ENCODE results near the gene NR2E3.
"Not testable (repeated sequence)": the region's sequence is repeated elsewhere in the genome, so short reads cannot be mapped to it uniquely, and the experiment has no call there.

NR2E3 gene

DNA sequence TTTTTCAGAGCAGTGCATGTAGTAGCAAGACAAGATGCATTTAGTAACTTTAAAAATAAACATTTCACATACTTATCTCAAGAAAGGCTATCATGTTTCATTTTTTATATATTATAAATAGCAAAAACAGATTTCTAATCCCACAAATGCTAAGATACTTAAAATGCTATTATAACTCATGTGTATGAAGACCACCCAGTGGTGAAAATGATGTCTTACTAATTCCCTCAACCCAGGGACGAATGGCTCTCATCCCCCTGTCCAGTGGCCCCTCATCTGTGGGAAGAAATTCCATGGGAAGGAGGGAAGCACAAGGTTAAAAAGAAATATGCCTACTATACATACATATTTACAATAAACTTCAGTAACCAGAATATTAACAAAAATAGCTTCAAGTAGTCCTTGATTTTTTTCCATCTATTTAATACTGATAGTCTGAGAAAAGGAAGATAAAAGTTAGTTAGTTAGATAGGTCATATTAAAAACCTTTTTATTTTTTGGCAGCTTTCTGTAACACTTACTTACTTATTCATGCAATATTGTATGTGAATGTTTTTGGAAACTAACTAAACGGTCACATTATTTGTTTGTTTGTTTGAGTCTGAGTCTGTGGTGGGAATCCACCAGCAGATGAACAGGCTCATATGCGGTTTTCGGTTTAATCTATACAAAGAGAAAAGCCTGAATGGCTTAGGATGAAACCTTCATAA lies 14.8 kb downstream of the NR2E3 start:
- H3K36me3 ChIP-seq (ENCODE audit: control insufficient read depth, insufficient read depth, low read length): peaks cover 6% of the 10 kb centered on the region

GRCh38 chr15:71826196-71826595 lies 15.8 kb downstream of the NR2E3 start:
- no peak overlapping the region for H3K9ac ChIP-seq (ENCODE audit: low read length)
- peaks cover 8% of the 10 kb centered on the region for H3K9me3 ChIP-seq (ENCODE audit: control insufficient read depth, low read length)
- no peaks in the 10 kb centered on the region for H3K4me1 ChIP-seq (ENCODE audit: control insufficient read depth, insufficient read depth, low read length)
- H3K36me3 ChIP-seq (ENCODE audit: control insufficient read depth, insufficient read depth, low read length): peaks cover 6% of the 10 kb centered on the region
- H3K4me3 ChIP-seq (ENCODE audit: low read length): no peak overlapping the region
- no peaks in the 10 kb centered on the region for H3K27me3 ChIP-seq (ENCODE audit: control insufficient read depth, insufficient read depth, low read length)

More for the DNA sequence above, 14.8 kb downstream of the NR2E3 start:
- Histone ChIP-seq H3K9me3 (ENCODE audit: control insufficient read depth, low read length) (peaks cover 8% of the 10 kb centered on the region), H3K27me3 (ENCODE audit: control insufficient read depth, insufficient read depth, low read length) (no peaks in the 10 kb centered on the region), H3K4me3 (ENCODE audit: low read length) (no peak overlapping the region), H3K4me1 (ENCODE audit: control insufficient read depth, insufficient read depth, low read length) (no peaks in the 10 kb centered on the region), H3K9ac (ENCODE audit: low read length) (no peak overlapping the region)

DNA sequence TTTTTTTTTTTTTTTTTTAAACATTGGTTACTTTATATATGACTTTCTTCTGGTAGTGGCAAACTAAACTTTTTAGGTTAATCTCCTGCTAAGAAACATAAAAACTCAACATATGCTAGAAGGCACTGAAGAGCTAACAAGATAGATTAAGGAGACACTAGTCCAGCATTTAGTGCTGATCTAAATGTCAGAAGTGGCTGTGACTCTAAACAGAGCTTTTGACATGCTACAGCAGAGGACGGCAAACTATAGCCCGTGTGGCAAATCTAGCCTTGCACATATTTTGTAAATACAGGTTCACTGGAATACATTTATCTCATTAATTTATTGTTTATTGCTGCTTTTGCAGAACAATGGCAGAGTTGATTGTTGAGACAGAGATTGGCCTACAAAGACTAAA lies 20.6 kb downstream of the NR2E3 start:
- no peak overlapping the region for H3K9ac ChIP-seq (ENCODE audit: low read length)
- peaks cover 9% of the 10 kb centered on the region for H3K36me3 ChIP-seq (ENCODE audit: control insufficient read depth, insufficient read depth, low read length)

DNA sequence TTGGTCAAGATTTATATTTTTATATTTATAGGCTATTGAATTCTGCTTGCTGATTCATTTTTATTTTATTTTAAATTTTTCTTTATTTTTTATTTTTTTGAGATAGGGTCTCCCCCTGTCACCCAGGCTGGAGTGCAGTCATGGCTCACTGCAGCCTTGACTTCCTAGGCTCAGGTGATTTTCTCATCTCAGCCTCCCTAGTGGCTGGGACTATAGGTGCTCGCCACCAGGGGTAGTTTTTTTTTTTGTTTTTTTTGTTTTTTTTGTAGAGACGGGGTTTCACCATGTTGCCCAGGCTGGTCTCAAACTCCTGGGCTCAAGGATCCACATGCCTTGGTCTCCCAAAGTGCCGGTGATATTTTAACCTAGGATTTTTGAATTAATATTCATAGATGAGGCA lies 31.2 kb downstream of the NR2E3 start:
- no peak overlapping the region for H3K9ac ChIP-seq (ENCODE audit: low read length)
- H3K36me3 ChIP-seq (ENCODE audit: control insufficient read depth, insufficient read depth, low read length): no peaks in the 10 kb centered on the region
- no peak overlapping the region for H3K4me3 ChIP-seq (ENCODE audit: low read length)
- H3K27me3 ChIP-seq (ENCODE audit: control insufficient read depth, insufficient read depth, low read length): no peaks in the 10 kb centered on the region
- no peaks in the 10 kb centered on the region for H3K4me1 ChIP-seq (ENCODE audit: control insufficient read depth, insufficient read depth, low read length)
- no peaks in the 10 kb centered on the region for H3K9me3 ChIP-seq (ENCODE audit: control insufficient read depth, low read length)

More for the DNA sequence above, 20.6 kb downstream of the NR2E3 start:
- no peaks in the 10 kb centered on the region for H3K27me3 ChIP-seq (ENCODE audit: control insufficient read depth, insufficient read depth, low read length)
- H3K4me1 ChIP-seq (ENCODE audit: control insufficient read depth, insufficient read depth, low read length): no peaks in the 10 kb centered on the region
- H3K4me3 ChIP-seq (ENCODE audit: low read length): no peak overlapping the region
- H3K9me3 ChIP-seq (ENCODE audit: control insufficient read depth, low read length): no peaks in the 10 kb centered on the region

DNA sequence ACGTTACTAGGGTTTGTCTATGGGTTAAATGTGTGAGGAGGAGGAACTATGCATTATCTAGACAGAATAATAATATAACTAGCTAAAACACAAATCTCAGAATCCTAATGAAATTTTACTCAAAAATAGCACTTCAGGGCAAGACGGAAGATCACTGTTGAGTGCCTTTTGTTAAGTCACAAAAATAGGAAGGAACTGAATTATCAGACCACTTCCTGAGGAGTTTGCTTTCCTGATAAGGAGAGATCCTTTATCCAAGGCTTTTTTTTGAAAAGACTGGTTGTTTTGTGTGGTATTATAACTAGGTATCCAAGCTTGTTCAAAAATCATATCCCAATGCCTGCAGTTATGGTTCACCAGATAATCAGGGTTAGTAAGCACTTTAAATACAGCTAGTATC lies 34.6 kb downstream of the NR2E3 start:
- H3K4me3 ChIP-seq (ENCODE audit: low read length): no peak overlapping the region
- peaks cover 4% of the 10 kb centered on the region for H3K36me3 ChIP-seq (ENCODE audit: control insufficient read depth, insufficient read depth, low read length)
- H3K4me1 ChIP-seq (ENCODE audit: control insufficient read depth, insufficient read depth, low read length): no peaks in the 10 kb centered on the region
- no peak overlapping the region for H3K9ac ChIP-seq (ENCODE audit: low read length)
- H3K27me3 ChIP-seq (ENCODE audit: control insufficient read depth, insufficient read depth, low read length): no peaks in the 10 kb centered on the region
- no peaks in the 10 kb centered on the region for H3K9me3 ChIP-seq (ENCODE audit: control insufficient read depth, low read length)

DNA sequence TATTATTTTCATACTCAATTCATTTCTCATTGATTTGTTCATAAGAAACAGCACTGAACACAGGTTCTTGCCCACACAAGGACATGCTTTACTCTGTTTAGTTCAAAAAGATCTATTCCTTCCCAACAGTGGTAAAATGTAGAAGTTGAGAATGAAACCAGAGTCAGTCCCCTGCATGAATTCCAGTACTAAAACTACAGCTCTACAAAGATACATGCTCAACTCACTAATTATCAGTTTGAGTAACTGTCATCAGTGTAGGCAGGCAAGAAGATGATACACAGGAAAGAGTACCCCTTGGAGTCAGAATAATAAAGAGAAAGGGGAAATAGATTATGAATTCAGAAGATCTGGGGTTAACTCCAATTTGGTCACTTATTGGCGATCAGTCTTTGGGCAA lies 43.2 kb downstream of the NR2E3 start:
- Histone ChIP-seq H3K4me1 (ENCODE audit: control insufficient read depth, insufficient read depth, low read length) (no peaks in the 10 kb centered on the region), H3K4me3 (ENCODE audit: low read length) (no peak overlapping the region), H3K9me3 (ENCODE audit: control insufficient read depth, low read length) (no peaks in the 10 kb centered on the region), H3K9ac (ENCODE audit: low read length) (no peak overlapping the region), H3K36me3 (ENCODE audit: control insufficient read depth, insufficient read depth, low read length) (no peaks in the 10 kb centered on the region), H3K27me3 (ENCODE audit: control insufficient read depth, insufficient read depth, low read length) (no peaks in the 10 kb centered on the region)

- not testable (repeated sequence) for H3K4me3 ChIP-seq (ENCODE audit: low read length); H3K9me3 ChIP-seq (ENCODE audit: control insufficient read depth, low read length); H3K9ac ChIP-seq (ENCODE audit: low read length); H3K4me1 ChIP-seq (ENCODE audit: control insufficient read depth, insufficient read depth, low read length); H3K27me3 ChIP-seq (ENCODE audit: control insufficient read depth, insufficient read depth, low read length); H3K36me3 ChIP-seq (ENCODE audit: control insufficient read depth, insufficient read depth, low read length)
These were observed 47.9 kb downstream of the NR2E3 start for GRCh38 chr15:71858232-71858631.

Data from mucosa of stomach (tissue), 1 donor.